Muscle of arm (tissue), 14 donors: Measurements from ENCODE around the gene NFKBIA. TPM values are rescaled to one million over a fixed set of nuclear protein-coding genes. Genes with fewer than 3 reads are reported as not detected.
A peak's percentile ranks its signal among the peaks of the same experiment; 100 is the strongest.
"Not testable (repeated sequence)": the region's sequence is repeated elsewhere in the genome, so short reads cannot be mapped to it uniquely, and the experiment has no call there.

Experiments used
- DNase-seq: peaks from one replicate; pipeline ENCODE4 v3.0.0-alpha.2; 2013
- long read RNA-seq, 11 donors: transcript quantifications; one replicate each; lab custom pipeline, GENCODE V29; 2026
- polyA plus RNA-seq, 12 donors: library from polyadenylated mRNA; unstranded; fragments of 120-200 nt; gene quantifications; one replicate each; pipeline ENCODE4 v1.2.1, GENCODE V29; 2013; ENCODE audit not compliant: insufficient read length in 12 of 12

Gene NFKBIA
- 10 to 100 TPM in 11 of 12 donors, not detected in 1; 29.3 to 95.4 (median 48.3) TPM for polyA plus RNA-seq
- long read RNA-seq, donor 1, transcript NFKBIA-201 (6 exons, 1,558 nt) = major isoform, 21 of 50 reads
- long read RNA-seq, donor 1, partial matches to known transcripts = 23 of 50 reads
- long read RNA-seq, donor 1, other reads (novel, unspliced or antisense) = 0 of 50 reads
- long read RNA-seq, donor 2, transcript NFKBIA-201 (6 exons, 1,558 nt) = major isoform, 32 of 39 reads
- long read RNA-seq, donor 2, partial matches to known transcripts = 7 of 39 reads
- long read RNA-seq, donor 2, other reads (novel, unspliced or antisense) = 0 of 39 reads
- long read RNA-seq, donor 3, transcript NFKBIA-201 (6 exons, 1,558 nt) = major isoform, 7 of 21 reads
- long read RNA-seq, donor 3, partial matches to known transcripts = 12 of 21 reads
- long read RNA-seq, donor 3, other reads (novel, unspliced or antisense) = 0 of 21 reads
- long read RNA-seq, donor 4, transcript NFKBIA-201 (6 exons, 1,558 nt) = major isoform, 6 of 16 reads
- long read RNA-seq, donor 4, partial matches to known transcripts = 7 of 16 reads
- long read RNA-seq, donor 4, other reads (novel, unspliced or antisense) = 0 of 16 reads
- long read RNA-seq, donor 5, transcript NFKBIA-201 (6 exons, 1,558 nt) = major isoform, 26 of 28 reads
- long read RNA-seq, donor 5, partial matches to known transcripts = 0 of 28 reads
- long read RNA-seq, donor 5, other reads (novel, unspliced or antisense) = 0 of 28 reads
- long read RNA-seq, donor 6, transcript NFKBIA-201 (6 exons, 1,558 nt) = major isoform, 11 of 22 reads
- long read RNA-seq, donor 6, partial matches to known transcripts = 9 of 22 reads
- long read RNA-seq, donor 6, other reads (novel, unspliced or antisense) = 0 of 22 reads
- long read RNA-seq, donor 7, transcript NFKBIA-201 (6 exons, 1,558 nt) = major isoform, 18 of 19 reads
- long read RNA-seq, donor 7, partial matches to known transcripts = 0 of 19 reads
- long read RNA-seq, donor 7, other reads (novel, unspliced or antisense) = 0 of 19 reads
- long read RNA-seq, donor 8, transcript NFKBIA-201 (6 exons, 1,558 nt) = major isoform, 18 of 31 reads
- long read RNA-seq, donor 8, partial matches to known transcripts = 11 of 31 reads
- long read RNA-seq, donor 8, other reads (novel, unspliced or antisense) = 0 of 31 reads
- long read RNA-seq, donor 9, transcript NFKBIA-201 (6 exons, 1,558 nt) = major isoform, 12 of 23 reads
- long read RNA-seq, donor 9, partial matches to known transcripts = 8 of 23 reads
- long read RNA-seq, donor 9, other reads (novel, unspliced or antisense) = 0 of 23 reads
- long read RNA-seq, donor 10, transcript NFKBIA-201 (6 exons, 1,558 nt) = major isoform, 29 of 41 reads
- long read RNA-seq, donor 10, partial matches to known transcripts = 9 of 41 reads
- long read RNA-seq, donor 10, other reads (novel, unspliced or antisense) = 0 of 41 reads
- long read RNA-seq, donor 11, transcript NFKBIA-201 (6 exons, 1,558 nt) = major isoform, 23 of 31 reads
- long read RNA-seq, donor 11, partial matches to known transcripts = 7 of 31 reads
- long read RNA-seq, donor 11, other reads (novel, unspliced or antisense) = 0 of 31 reads

GRCh38 chr14:35404449-35405303 is at the start of gene NFKBIA:
TSS of gene NFKBIA (minus strand) at chr14:35404749. CDS start at chr14:35404644, 105 bp downstream.
- DNase-seq = peak; percentile 86

- no peak for DNase-seq
Observed at GRCh38 chr14:35446450-35446849, 41.9 kb upstream of the NFKBIA start.

GRCh38 chr14:35444104-35444503 is 39.6 kb upstream of the NFKBIA start:
- DNase-seq = no peak

GRCh38 chr14:35441160-35441559 is 36.6 kb upstream of the NFKBIA start:
- no peak for DNase-seq

GRCh38 chr14:35438910-35439713 is 34.6 kb upstream of the NFKBIA start:
- no peak for DNase-seq

GRCh38 chr14:35438492-35438891 is 33.9 kb upstream of the NFKBIA start:
- DNase-seq = not testable (repeated sequence)

- no peak for DNase-seq
Observed at GRCh38 chr14:35435177-35435576, 30.6 kb upstream of the NFKBIA start.

- DNase-seq = no peak
Observed at GRCh38 chr14:35433826-35434225, 29.3 kb upstream of the NFKBIA start.

DNA sequence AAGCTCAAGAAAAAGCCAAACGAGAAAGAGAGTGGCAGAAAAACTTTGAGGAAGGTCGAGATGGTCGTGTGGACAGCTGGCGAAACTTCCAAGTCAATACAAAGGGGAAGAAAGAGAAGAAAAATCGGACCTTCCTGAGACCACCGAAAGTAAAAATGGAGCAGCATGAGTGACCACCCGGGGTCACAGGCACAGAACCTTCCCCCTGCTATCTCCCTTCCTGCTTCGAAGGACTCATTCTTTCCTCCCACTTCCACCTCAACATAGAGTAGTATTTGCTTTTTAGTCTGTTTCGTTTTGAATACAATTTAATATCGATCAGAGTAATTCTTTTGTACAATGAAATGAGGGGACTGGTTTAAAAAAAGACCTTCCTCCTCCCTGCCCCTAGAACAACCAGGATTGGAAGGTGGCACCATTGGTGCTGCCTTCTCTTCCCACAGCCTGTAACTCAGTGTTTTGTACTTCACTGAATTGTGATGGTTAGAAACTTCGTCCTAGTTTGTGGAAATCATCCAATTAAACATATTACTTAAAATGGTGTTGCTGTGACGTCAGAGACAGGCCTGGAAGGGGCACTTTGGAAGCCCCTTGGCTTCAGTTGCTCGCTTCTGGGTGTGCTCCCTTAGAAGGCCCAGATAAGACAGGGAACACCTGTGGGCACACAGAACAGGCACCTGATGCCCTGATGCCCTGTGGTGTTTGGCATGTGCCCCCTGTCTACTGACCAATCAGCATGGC is 26.1 kb upstream of the NFKBIA start:
- no peak for DNase-seq

DNA sequence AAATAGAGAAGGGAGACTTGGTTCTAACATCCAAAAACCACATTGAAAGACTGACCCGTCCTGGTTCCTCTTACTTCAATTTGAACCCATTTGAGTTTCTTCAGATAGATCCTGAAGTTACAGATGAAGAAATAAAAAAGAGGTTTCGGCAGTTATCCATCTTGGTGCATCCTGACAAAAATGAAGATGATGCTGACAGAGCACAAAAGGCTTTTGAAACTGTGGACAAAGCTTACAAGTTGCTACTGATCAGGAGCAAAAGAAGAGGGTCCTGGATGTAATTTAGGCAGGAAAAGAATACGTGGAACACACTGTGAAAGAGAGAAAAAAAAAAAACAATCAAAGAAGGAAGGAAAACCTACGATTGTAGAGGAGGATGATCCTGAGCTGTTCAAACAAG is 25.4 kb upstream of the NFKBIA start:
- DNase-seq = no peak

DNA sequence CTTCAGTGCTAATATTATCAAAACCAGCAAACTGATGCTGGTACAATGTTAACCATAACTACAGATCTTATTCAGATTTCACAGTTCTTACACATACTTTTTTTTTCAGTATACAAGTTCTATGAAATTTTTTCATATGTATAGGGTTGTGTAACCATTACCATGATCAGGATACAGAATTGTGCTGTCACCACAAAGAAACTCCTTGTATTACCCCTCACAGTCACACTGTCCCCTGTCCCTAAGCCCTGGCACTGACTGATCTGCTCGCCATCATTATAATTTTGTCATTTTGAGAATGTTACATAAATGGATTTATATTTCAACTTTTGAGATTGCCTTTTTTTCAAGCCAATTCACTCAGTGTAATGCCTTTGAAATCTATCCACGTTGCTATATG is 21.3 kb upstream of the NFKBIA start:
- no peak for DNase-seq

- DNase-seq = no peak
Observed at GRCh38 chr14:35423621-35424020, 19.1 kb upstream of the NFKBIA start.

DNA sequence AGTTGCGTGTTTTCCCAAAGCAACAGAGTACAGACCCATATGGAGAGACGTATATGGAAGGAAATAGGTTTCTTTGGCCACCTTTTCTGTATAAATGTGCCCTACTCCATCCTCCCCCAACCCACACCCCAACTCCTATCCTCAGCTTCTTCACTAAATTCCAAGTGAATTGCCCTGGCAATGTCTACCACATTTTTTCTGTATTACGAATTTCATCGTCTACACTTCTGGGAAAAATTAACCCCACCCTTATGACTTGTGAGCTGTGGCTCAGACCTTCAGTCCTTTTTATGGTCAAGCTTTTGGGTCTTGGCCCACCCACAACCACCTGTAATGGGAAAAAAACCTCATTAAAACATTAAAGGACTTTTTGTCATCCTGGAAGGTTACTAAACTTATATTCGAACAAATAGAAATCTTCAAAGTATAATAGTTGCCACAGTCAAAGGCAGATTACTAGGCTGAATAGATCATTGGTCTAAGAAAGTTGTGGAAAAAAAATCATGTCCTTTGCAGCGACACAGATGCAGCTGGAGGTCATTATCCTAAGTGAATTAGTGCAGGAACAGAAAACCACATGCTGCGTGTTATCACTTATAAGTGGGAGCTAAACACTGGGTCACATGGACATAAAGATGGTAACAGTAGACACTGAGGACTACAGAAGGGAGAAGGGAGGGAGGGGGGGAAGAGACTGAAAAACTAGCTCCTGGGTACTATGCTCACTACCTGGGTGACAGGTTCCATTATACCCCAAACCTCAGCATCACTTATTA is 15.7 kb upstream of the NFKBIA start:
- DNase-seq = no peak

DNA sequence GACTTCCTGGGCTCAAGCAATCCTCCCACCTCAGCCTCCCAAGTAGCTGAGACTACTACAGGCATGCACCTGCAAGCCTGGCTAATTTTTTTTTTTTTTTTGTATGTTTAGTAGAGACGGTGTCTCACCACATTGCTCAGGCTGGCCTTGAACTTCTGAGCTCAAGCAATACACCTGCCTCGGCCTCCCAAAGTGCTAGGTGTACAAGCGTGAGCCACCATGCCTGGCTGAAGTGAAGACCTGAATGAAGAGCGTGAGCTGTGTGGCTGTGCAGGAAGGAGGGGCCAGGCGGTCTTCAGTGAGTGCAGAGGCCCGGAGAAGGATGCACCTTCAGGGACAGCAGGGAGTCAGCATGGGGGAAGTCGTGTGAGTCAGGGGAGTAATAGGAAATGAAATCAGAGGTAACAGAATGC is 14.9 kb upstream of the NFKBIA start:
- DNase-seq = no peak

- DNase-seq = no peak
Observed at GRCh38 chr14:35418093-35418492, 13.5 kb upstream of the NFKBIA start.

- no peak for DNase-seq
Observed at GRCh38 chr14:35416108-35416750, 11.7 kb upstream of the NFKBIA start.

- no peak for DNase-seq
Observed at GRCh38 chr14:35414365-35414764, 9.8 kb upstream of the NFKBIA start.
